NB4 (cell line): Measurements from ENCODE around the gene PIK3AP1.
"Not testable (repeated sequence)": the region's sequence is repeated elsewhere in the genome, so short reads cannot be mapped to it uniquely, and the experiment has no call there.

Experiments used
- CTCF ChIP-seq: IDR thresholded peaks from one replicate; pipeline ENCODE4 v1.5.1; 2012; ENCODE audit warnings: low read depth, low read length
- POLR2A ChIP-seq: IDR thresholded peaks from 2 replicates; pipeline ENCODE4 v1.6.1; 2011; ENCODE audit warnings: mild to moderate bottlenecking; ENCODE audit not compliant: insufficient read length; ENCODE audit errors: extremely low read depth

- not testable (repeated sequence) for TF ChIP-seq CTCF, POLR2A
These were observed 21.2 kb upstream of the PIK3AP1 start for GRCh38 chr10:96741557-96741956.
